ENCODE measurements around the gene LRP2. TPM values are rescaled to one million over a fixed set of nuclear protein-coding genes. Genes with fewer than 3 reads are reported as not detected.

Gene LRP2
- total and polyA plus RNA-seq, 10 of the 15 experiments (the other 5 are each of a cell fraction or from before 2014, with no cell fraction given), result 0.01 to 0.19 (median 0.06) TPM; not detected in 5

GRCh38 chr2:169301596-169302335 lies 60.6 kb downstream of the LRP2 start:
- no peak overlapping the region for H3K27ac ChIP-seq (ENCODE audit: control insufficient read depth, insufficient read depth)
- ChIA-PET SMC1A (ENCODE audit: uncharacterized antibody, unreplicated experiment) (no interaction called here), CTCF (no interaction called here), POLR2A (no interaction called here), RAD21 (ENCODE audit: unreplicated experiment) (no interaction called here)
- no peaks in the 10 kb centered on the region for H3K9me3 ChIP-seq (replicated peaks; ENCODE audit: control insufficient read depth, insufficient read depth, low read length)
- H2AFZ ChIP-seq (ENCODE audit: control insufficient read depth, low read depth, low read length), result no peak overlapping the region
- H4K20me1 ChIP-seq (ENCODE audit: control insufficient read depth, insufficient read depth), result no peaks in the 10 kb centered on the region
- TF ChIP-seq ZBED1 (IDR thresholded peaks at IDR 0.05; ENCODE audit: borderline replicate concordance) (no peak), BCLAF1 (IDR thresholded peaks at IDR 0.05) (no peak), HDAC6 (IDR thresholded peaks at IDR 0.05; ENCODE audit: unreplicated experiment) (no peak), BACH1 (IDR thresholded peaks at IDR 0.05; ENCODE audit: borderline replicate concordance) (no peak), RUNX3 (IDR thresholded peaks at IDR 0.05; ENCODE audit: low read length) (no peak), ZNF207 (IDR thresholded peaks at IDR 0.05; ENCODE audit: borderline replicate concordance) (no peak), RB1 (IDR thresholded peaks at IDR 0.05; ENCODE audit: borderline replicate concordance) (no peak), IKZF1 (conservative IDR thresholded peaks at IDR 0.05) (no peak), TARDBP (IDR thresholded peaks at IDR 0.05; ENCODE audit: borderline replicate concordance) (no peak), MLLT1 (IDR thresholded peaks at IDR 0.05) (no peak), SUZ12 (IDR thresholded peaks at IDR 0.05; ENCODE audit: unreplicated experiment) (no peak), NFIC (IDR thresholded peaks at IDR 0.05; ENCODE audit: low read depth, low read length) (no peak), SP1 (IDR thresholded peaks at IDR 0.05; ENCODE audit: low read depth, low read length) (no peak), NFYA (IDR thresholded peaks at IDR 0.05; ENCODE audit: borderline replicate concordance, low read depth, low read length) (no peak), NBN (IDR thresholded peaks at IDR 0.05) (no peak), MYB (IDR thresholded peaks at IDR 0.05; ENCODE audit: borderline replicate concordance, low read depth, low read length) (no peak), MTA2 (IDR thresholded peaks at IDR 0.05; ENCODE audit: low read depth) (no peak), SREBF2 (IDR thresholded peaks at IDR 0.05; ENCODE audit: low read length) (no peak), CTCF (IDR thresholded peaks at IDR 0.05 in 2 of 3, conservative IDR thresholded peaks at IDR 0.05 in 1 of 3; ENCODE audit: control insufficient read depth in 2 of 3, extremely low read depth in 1 of 3, insufficient read depth in 1 of 3, low read depth in 3 of 3, low read length in 3 of 3) (no peak)
- DNase-seq (ENCODE audit: low read depth, low spot score) (no peak), ATAC-seq (no peak), FAIRE-seq (no peak)
- no peak overlapping the region for H3K4me2 ChIP-seq (ENCODE audit: control insufficient read depth, insufficient read depth)
- H3K4me1 ChIP-seq (ENCODE audit: control insufficient read depth, insufficient read depth, low read length), result no peaks in the 10 kb centered on the region
- intact Hi-C loops (cut with micrococcal nuclease; ENCODE audit: unreplicated experiment) (no loop called here), in situ Hi-C loops (cut with MboI) (no loop called here)
- H3K4me3 ChIP-seq, result no peak overlapping the region
- no peaks in the 10 kb centered on the region for H3K36me3 ChIP-seq (ENCODE audit: control insufficient read depth in 2 of 2, insufficient read depth in 2 of 2, low read length in 1 of 2)
- no peaks in the 10 kb centered on the region for H3K79me2 ChIP-seq (ENCODE audit: control insufficient read depth, insufficient read depth, low read length)
- no peak overlapping the region for H3K9ac ChIP-seq (ENCODE audit: control insufficient read depth, insufficient read depth, low read length)
- 10% methylated on average over 4 of the region's 4 CpGs for WGBS (ENCODE audit: insufficient coverage, insufficient replicate concordance, low lambda C conversion rate, missing lambda C conversion rate)
- H3K27me3 ChIP-seq (replicated peaks in 1 of 2; ENCODE audit: control insufficient read depth in 2 of 2, insufficient read depth in 2 of 2, low read length in 1 of 2), result no peaks in the 10 kb centered on the region
- no TSS peak for BruUV-seq (replicated peaks)

All from GM12878 (cell line).